Measurements from ENCODE around the gene SLC36A2. TPM values are rescaled to one million over a fixed set of nuclear protein-coding genes. Genes with fewer than 3 reads are reported as not detected.

Gene SLC36A2
- total RNA-seq, 1 experiment from 2014 or later = not detected

- Mint-ChIP-seq H3K36me3 (ENCODE audit: insufficient read depth, unreplicated experiment) (no peaks in the 10 kb centered on the region), H3K27me3 (ENCODE audit: insufficient read depth, unreplicated experiment) (peaks cover 9% of the 10 kb centered on the region), H3K4me1 (ENCODE audit: low read depth, unreplicated experiment) (no peaks in the 10 kb centered on the region), H3K9me3 (ENCODE audit: unreplicated experiment) (no peaks in the 10 kb centered on the region), H3K4me3 (ENCODE audit: unreplicated experiment) (no peak overlapping the region), H3K27ac (ENCODE audit: unreplicated experiment) (no peak overlapping the region)
- Histone ChIP-seq H3K27me3 (replicated peaks; ENCODE audit: control insufficient read depth, insufficient read depth, low read length) (peaks cover 2% of the 10 kb centered on the region; the same call in 1 of the 2 replicates), H3K9me3 (no peaks in the 10 kb centered on the region), H3K4me1 (peaks cover 3% of the 10 kb centered on the region; the same call in 1 of the 2 replicates), H3K4me3 (ENCODE audit: low read depth, low read length) (no peak overlapping the region), H3K36me3 (ENCODE audit: control insufficient read depth, insufficient read depth, low read length) (no peaks in the 10 kb centered on the region)
- TF ChIP-seq CTCF (IDR thresholded peaks at IDR 0.05; ENCODE audit: insufficient read depth in 1 of 2, low read depth in 1 of 2, low read length in 1 of 2, severe bottlenecking in 1 of 2, unreplicated experiment in 1 of 2) = peak; percentile 64 to 74
- intact Hi-C loops (cut with micrococcal nuclease; ENCODE audit: unreplicated experiment) = loop anchor here (1.0 to 2.0 kb wide), 4 partner anchors 10 to 171 kb away; partner anchors contain the start of gene GM2A
- DNase-seq = peak; percentile 68 to 75
- CTCF ChIA-PET = interaction anchor here (0.6 to 1.9 kb wide), 11 partner anchors 10 to 401 kb away, joined by 3 to 17 read pairs (median 3); partner anchors contain the start of genes CCDC69, GM2A and SLC36A1
- POLR2A ChIA-PET = interaction anchor here (1.0 kb wide), 1 partner anchor 46 kb away, joined by 5 read pairs; the partner anchor contains the start of gene GM2A
- BruUV-seq (replicated peaks) = no TSS peak
Observed at GRCh38 chr5:151298063-151298855, 49.1 kb downstream of the SLC36A2 start.

- Mint-ChIP-seq H3K27me3 (ENCODE audit: insufficient read depth, unreplicated experiment) (peaks cover 6% of the 10 kb centered on the region), H3K36me3 (ENCODE audit: insufficient read depth, unreplicated experiment) (no peaks in the 10 kb centered on the region), H3K27ac (ENCODE audit: unreplicated experiment) (no peak overlapping the region), H3K4me3 (ENCODE audit: unreplicated experiment) (no peak overlapping the region), H3K4me1 (ENCODE audit: low read depth, unreplicated experiment) (no peaks in the 10 kb centered on the region), H3K9me3 (ENCODE audit: unreplicated experiment) (no peaks in the 10 kb centered on the region)
- intact Hi-C loops (cut with micrococcal nuclease; ENCODE audit: unreplicated experiment) = no loop called here
- no peak for DNase-seq
- Histone ChIP-seq H3K36me3 (ENCODE audit: control insufficient read depth, insufficient read depth, low read length) (no peaks in the 10 kb centered on the region), H3K9me3 (no peaks in the 10 kb centered on the region), H3K4me1 (peaks cover 3% of the 10 kb centered on the region; the same call in 1 of the 2 replicates), H3K4me3 (ENCODE audit: low read depth, low read length) (no peak overlapping the region), H3K27me3 (replicated peaks; ENCODE audit: control insufficient read depth, insufficient read depth, low read length) (peaks cover 2% of the 10 kb centered on the region; the same call in 1 of the 2 replicates)
- no peak for TF ChIP-seq CTCF (IDR thresholded peaks at IDR 0.05; ENCODE audit: insufficient read depth in 1 of 2, low read depth in 1 of 2, low read length in 1 of 2, severe bottlenecking in 1 of 2, unreplicated experiment in 1 of 2)
- CTCF ChIA-PET = interaction anchor here (1.6 kb wide), 1 partner anchor 19 kb away, joined by 3 read pairs; no protein-coding TSS in a partner anchor
- POLR2A ChIA-PET = no interaction called here
- no TSS peak for BruUV-seq (replicated peaks)
Observed at GRCh38 chr5:151296974-151297373, 50.4 kb downstream of the SLC36A2 start.

GRCh38 chr5:151296478-151296830 is 50.9 kb downstream of the SLC36A2 start:
- no TSS peak for BruUV-seq (replicated peaks)
- no peak for DNase-seq
- Histone ChIP-seq H3K9me3 (no peaks in the 10 kb centered on the region), H3K36me3 (ENCODE audit: control insufficient read depth, insufficient read depth, low read length) (no peaks in the 10 kb centered on the region), H3K4me1 (peaks cover 3% of the 10 kb centered on the region; the same call in 1 of the 2 replicates), H3K27me3 (replicated peaks; ENCODE audit: control insufficient read depth, insufficient read depth, low read length) (peaks cover 2% of the 10 kb centered on the region; the same call in 1 of the 2 replicates), H3K4me3 (ENCODE audit: low read depth, low read length) (no peak overlapping the region)
- no peak overlapping the region for H3K27ac Mint-ChIP-seq (ENCODE audit: unreplicated experiment)
- intact Hi-C loops (cut with micrococcal nuclease; ENCODE audit: unreplicated experiment) = no loop called here
- H3K9me3 Mint-ChIP-seq (ENCODE audit: unreplicated experiment) = no peaks in the 10 kb centered on the region
- POLR2A ChIA-PET = no interaction called here
- H3K27me3 Mint-ChIP-seq (ENCODE audit: insufficient read depth, unreplicated experiment) = peaks cover 5% of the 10 kb centered on the region
- no peaks in the 10 kb centered on the region for H3K4me1 Mint-ChIP-seq (ENCODE audit: low read depth, unreplicated experiment)
- CTCF ChIA-PET = no interaction called here
- no peak overlapping the region for H3K4me3 Mint-ChIP-seq (ENCODE audit: unreplicated experiment)
- TF ChIP-seq CTCF (IDR thresholded peaks at IDR 0.05; ENCODE audit: insufficient read depth in 1 of 2, low read depth in 1 of 2, low read length in 1 of 2, severe bottlenecking in 1 of 2, unreplicated experiment in 1 of 2) = no peak
- no peaks in the 10 kb centered on the region for H3K36me3 Mint-ChIP-seq (ENCODE audit: insufficient read depth, unreplicated experiment)
